HG02610 (cell line): Measurements from ENCODE around the gene RBM27.
A peak's percentile ranks its signal among the peaks of the same experiment; 100 is the strongest.
"Not testable (repeated sequence)": the region's sequence is repeated elsewhere in the genome, so short reads cannot be mapped to it uniquely, and the experiment has no call there.

Source experiments
- ATAC-seq: cut with Tn5 transposase; IDR thresholded peaks from one replicate; pipeline ENCODE4 v1.9.1; 2021; ENCODE audit warnings: mild to moderate bottlenecking, moderate library complexity; ENCODE audit not compliant: unreplicated experiment

The RBM27 gene

DNA sequence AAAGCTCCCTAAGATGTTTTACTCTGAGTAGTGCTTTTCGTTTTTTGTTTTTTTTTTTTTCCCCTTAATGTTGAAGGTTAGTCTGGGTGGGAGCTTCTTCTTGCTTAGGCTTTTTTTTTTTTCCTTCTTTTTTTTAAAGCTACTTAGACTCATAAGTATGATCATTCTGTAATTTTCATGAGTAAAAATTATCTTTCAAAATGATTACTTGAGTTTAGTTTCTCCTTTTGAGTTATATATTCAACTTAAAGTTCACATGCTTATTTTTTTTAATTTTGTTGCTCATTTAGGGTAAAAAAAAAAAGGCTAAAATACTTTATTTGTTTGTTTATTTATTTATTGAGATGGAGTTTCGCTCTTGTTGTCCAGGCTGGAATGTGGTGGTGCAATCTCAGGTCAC lies 2.9 kb downstream of the RBM27 start:
- no peak for ATAC-seq

DNA sequence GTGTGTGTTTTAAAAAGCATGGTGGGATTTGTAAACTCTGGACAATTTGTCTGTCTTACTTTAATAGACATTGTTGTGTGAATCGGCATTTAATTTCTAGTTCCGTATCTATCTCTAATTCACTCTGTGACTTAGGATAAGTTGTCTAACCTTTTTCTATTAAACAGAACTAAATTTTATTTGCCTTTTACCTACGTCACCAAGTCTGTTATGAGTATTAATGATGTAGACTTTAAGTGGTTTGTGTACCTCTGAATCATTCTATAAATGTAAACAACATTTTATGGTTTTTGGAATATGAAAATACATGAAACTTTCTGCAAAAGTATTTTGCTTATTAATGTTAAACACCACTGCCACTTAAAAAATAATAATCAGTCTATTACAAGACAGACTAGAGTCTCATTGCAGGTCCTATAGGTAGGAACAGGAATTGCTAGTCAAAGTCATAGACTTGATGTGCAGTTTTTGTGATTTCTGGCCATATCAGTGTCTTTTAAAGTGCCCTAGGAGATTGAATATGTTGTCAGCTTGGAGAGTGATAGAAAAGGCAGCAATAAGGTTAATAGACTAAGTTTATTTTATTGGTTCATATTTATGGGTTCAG lies 5.6 kb downstream of the RBM27 start:
- no peak for ATAC-seq

DNA sequence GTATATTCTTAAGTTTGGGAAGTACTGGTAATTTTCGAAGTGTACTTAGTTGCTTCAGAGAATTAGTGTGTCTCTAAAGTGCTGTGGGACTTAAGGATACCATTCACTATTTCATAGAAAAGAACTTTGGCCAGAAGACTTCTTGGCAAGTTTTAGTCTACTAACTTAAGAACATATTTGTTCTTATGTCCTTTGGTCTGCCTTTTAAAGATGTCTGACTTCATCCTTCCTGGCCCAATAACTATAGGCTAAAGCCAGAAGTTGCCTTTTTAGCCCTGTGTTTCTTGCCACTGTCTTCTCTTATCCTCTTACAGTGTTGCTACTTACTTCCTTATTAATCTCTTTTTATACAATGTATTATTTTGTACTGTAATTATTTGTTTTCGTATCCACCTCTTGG lies 6.3 kb downstream of the RBM27 start:
- ATAC-seq = no peak

DNA sequence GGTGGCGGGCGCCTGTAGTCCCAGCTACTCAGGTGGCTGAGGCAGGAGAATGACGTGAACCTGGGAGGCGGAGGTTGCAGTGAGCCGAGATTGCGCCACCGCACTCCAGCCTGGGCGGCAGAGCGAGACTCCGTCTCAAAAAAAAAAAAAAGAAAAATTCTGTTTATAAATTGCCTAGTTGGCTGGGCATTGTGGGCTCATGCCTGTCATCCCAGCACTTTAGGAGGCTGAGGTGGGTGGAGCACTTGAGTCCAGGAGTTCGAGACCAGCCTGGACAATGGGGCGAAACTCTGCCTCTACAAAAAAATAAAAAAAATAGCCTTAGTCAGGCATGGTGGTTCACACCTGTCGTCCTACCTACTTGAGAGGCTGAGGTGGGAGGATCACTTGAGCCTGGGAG lies 7.4 kb downstream of the RBM27 start:
- not testable (repeated sequence) for ATAC-seq

DNA sequence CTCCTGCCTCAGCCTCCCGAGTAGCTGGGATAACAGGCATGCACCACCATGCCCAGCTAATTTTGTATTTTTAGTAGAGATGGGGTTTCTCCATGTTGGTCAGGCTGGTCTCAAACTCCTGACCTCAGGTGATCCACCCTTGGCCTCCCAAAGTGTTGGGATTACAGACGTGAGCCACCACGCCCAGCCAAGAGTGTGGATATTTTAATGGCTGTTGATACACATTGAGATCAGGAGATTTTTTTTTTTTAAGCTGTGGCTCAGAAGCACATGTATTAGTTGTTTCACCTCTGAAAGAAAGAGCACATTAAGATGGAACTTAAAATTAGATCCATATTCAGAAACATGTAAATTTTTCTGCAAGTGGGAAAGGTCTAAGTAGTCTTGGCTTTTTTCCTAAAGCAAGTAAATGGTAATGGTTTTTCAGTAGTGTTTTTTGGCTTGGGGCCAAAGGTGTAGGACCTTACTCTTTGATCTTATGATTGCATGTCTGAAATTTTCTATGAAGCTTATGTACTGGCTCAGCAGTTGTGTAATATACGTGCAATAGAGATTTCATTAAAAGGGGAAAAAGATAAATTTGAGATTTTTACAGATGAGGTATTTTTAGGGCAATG lies 9.9 kb downstream of the RBM27 start:
- ATAC-seq = no peak

DNA sequence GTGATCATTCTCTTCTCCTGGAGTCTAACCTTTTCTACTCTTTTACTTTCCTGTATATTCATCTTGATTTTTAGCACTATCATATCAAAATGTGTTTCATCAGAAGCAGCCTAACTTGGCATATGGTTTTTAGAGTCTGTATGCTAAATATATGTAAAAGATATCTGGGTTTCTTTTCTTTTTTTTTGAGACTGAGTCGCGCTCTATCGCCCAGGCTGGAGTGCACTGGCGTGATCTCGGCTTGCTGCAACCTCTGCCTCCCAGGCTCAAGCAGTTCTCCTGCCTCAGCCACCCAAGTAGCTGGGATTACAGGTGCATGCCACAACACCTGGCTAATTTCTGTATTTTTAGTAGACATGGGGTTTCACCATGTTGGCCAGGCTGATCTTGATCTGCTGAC lies 11.5 kb downstream of the RBM27 start:
- ATAC-seq = not testable (repeated sequence)

DNA sequence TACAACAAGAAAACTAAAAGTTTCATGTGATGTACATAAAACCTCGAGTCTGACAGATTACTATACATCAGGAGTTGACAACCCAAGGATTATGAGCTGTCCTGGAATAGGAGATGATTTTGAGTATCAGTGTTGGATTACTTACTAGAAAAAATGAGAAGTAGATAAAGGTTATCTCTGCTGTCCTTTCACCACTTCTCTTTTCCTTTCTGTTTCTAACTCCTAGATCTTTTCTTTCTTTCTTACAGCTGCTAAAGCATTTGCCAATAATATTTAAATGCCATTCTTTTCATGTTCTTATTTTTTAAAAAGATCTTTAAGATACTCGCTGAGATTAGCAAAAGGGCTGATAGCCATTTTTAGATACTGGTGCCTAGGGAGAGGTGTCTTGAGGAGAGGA lies 14.8 kb downstream of the RBM27 start:
- ATAC-seq = no peak

DNA sequence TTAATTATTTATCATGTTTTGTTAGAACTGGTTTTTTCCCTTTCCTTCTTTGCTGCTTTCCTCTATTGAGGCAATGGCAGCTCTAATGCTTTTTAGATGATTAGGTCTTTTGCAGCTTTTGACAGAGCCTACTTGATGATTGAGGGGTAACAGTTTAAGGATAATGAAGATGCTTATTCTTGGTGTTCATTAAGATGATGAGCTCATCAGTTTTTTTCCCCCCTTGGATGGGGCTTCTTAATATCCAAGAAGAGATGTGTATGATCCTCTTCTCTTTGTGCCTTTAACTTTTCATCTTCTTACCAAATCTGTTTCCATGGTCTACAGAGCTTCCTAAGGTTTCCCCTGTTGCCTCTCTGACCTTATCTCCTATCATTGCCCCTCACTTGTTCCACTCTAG lies 15.8 kb downstream of the RBM27 start:
- ATAC-seq = no peak

DNA sequence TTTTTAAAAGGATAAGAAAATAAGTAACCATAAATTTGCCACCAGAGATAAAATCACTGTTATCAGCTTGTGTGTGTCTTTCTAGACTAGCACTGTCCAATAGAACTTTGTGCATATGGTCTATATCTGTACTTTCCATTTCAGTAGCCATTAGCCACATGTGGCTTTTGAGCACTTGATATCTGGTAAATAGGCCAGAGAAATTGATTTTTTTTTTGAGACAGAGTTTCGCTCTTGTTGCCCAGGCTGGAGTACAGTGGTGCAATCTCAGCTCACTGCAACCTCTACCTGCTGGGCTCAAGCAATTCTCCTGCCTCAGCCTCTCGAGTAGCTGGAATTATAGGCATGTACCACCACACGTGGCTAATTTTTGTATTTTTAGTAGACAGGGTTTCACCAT lies 17.8 kb downstream of the RBM27 start:
- no peak for ATAC-seq

DNA sequence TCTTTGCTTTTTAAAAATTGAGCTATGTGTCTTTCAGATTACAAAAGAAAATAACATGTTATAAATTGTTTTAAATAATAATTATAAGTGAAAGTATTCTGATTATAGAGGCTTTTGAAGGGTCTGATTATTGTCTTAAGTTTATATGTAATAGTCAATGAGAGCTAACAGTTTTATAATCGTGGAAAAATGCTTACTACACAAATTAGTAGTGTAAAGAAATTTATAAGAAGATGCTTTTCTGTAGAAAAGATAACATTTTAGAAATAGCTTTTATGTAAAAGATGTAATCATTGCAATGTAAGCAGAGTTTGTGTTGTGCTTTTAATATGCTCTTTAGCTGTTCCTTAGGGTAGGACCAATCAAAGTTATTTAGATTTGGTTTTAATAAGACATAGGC lies 18.6 kb downstream of the RBM27 start:
- no peak for ATAC-seq

DNA sequence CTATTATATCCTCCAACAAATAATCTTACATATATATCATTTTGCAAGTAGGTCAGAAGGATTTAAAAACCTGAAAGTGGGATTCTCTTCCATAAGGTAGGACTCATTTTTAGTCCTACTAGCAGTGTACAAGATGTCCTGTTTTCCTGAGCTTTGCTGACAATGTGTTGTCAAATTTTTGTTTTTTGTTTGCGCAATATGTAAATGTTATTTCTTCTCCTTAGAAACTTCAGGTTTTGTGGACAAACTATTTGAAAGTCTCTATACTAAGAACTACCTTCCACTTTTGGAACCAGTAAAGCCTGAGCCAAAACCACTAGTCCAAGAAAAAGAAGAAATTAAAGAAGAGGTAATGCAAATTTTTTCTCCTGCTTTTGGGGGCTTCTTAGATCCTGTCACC lies 19.8 kb downstream of the RBM27 start:
- ATAC-seq = no peak

DNA sequence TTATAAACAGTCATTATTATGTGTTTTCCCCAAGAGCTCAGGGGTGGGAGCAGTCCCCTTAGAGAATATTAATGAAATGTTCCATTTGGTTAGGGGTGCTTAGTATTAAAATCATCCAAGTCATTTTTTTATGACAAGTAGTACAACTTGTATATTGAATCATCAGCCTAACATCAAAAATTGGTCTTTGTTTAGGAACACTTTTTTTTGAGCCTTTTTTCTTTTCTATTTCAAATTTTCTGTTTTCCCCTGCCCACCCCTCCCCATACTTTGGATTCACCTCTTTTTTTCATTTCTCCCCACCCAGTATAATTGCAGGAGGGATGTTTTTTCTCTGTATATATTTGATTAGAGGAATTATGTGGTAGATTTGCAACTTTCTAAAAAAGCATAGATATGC lies 25.8 kb downstream of the RBM27 start:
- no peak for ATAC-seq

DNA sequence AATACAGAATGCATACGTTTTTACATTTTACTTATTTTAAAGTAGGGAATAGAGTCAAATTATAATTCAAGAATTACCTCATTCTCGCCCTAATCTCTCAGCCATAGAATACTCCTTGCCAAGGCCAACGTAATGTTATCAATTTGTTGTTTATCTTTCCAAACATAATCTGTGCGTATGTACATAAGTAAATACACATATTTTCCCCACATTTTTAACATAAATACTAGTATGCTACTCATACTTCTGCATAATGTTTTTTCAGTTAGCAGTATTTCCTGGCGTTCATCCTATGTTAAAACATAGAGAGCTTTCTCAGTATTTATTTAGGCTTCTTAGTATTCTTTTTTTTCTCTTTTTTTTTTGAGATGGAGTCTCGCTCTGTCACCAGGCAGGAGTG lies 28.8 kb downstream of the RBM27 start:
- no peak for ATAC-seq

DNA sequence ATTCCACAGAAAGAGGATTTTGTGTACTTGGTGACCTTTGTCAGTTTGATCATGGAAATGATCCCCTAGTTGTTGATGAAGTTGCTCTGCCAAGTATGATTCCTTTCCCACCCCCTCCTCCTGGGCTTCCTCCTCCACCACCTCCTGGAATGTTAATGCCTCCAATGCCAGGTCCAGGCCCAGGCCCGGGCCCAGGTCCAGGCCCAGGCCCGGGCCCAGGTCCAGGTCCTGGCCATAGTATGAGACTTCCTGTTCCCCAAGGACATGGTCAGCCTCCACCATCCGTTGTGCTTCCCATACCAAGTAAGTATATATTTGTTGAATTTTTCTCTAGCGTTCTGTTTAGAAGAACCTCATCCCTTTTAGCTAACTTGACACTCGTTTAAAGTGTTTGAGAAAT lies 30.0 kb downstream of the RBM27 start:
- ATAC-seq = no peak

DNA sequence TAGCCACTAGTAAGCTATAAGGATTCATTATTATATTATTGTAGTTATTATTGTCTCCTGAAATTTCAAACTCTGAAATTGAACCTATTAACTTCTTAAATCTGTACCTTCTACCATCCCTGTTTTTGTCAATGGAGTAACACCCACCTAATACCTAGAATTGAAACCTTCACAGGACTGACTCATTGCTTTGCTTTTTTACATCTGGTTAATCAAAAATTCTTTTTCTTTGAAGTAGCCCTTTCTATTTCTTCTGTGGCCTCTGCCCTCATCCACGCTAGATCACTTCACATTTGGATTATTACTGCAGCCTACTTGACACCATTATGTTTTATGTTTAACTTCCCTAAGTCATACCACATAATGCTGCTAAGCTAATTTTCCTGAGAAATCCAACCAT lies 35.6 kb downstream of the RBM27 start:
- peak; percentile 97 for ATAC-seq

DNA sequence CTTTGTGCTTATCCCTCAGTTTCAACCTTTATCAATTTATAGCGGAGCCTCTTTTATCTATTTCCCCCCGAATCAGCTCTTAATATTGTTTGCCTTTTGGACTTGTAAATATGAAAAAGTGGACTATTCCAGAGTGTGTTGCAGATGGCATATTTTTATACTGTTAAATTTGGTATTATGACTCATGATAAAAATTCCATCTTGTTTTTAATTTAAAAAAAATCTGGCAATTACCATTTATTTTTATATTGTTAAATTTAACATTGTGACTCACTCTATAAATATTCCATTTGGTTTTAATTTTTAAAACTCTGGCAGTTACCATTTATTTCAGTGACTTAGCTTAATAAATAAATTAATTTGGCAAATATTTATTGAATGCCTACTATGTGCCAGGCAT lies 37.5 kb downstream of the RBM27 start:
- no peak for ATAC-seq

DNA sequence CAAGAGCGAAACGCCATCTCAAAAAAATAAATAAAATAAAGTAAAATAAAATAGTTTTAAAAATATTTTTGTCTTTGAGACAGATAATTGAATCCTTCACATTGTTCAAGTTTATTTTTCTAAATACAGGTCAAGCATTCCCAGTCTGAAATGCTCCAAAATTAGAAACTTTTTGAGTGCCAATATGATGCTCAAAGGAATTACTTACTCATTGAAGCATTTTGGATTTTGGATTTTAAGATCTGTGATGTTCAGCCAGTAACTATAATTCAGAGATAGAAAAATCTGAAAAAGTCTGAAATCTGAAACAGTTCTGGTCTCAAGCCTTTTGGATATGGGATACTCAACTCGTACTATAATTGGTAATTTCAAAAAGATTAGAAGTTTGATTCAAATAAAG lies 39.8 kb downstream of the RBM27 start:
- ATAC-seq = no peak

DNA sequence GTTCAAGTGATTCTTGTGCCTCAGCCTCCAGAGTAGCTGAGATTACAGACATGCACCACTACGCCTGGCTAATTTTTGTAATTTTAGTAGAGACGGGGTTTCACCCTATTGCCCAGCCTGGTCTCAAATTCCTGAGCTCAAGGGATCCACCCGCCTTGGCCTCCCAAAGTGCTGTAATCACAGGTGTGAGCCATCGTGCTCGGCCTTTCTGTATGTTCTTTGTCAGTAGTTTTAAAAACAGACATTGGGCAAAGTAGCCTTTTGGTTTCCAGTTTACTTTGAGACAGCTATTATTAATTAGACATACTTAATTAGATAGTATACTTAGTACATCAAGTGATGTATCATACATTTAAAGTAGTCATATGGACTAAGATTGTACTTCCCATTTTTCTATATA lies 45.2 kb downstream of the RBM27 start:
- ATAC-seq = no peak

DNA sequence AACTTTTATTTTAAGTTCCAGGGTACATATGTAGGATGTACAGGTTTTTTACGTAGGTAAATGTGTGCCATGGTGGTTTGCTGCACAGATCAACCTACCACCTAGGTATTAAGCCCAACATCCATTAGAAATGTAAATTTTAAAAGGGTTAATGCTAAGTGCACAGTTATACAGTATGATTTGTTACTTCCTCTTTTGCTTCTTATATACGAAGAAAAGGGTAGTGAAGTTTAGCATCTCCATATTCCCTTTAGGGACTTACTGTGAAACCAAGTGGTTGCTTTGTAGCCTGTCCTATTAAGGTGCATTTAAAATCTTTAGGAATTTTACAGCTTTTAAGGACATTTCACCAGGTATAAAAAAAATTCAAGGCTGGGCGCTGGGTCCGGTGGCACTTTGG lies 46.4 kb downstream of the RBM27 start:
- peak; percentile 55 for ATAC-seq
